Measurements from ENCODE around the gene SPRED3. TPM values are rescaled to one million over a fixed set of nuclear protein-coding genes. Genes with fewer than 3 reads are reported as not detected.

The SPRED3 gene
- total RNA-seq, 1 experiment from 2014 or later: 7.2 TPM

DNA sequence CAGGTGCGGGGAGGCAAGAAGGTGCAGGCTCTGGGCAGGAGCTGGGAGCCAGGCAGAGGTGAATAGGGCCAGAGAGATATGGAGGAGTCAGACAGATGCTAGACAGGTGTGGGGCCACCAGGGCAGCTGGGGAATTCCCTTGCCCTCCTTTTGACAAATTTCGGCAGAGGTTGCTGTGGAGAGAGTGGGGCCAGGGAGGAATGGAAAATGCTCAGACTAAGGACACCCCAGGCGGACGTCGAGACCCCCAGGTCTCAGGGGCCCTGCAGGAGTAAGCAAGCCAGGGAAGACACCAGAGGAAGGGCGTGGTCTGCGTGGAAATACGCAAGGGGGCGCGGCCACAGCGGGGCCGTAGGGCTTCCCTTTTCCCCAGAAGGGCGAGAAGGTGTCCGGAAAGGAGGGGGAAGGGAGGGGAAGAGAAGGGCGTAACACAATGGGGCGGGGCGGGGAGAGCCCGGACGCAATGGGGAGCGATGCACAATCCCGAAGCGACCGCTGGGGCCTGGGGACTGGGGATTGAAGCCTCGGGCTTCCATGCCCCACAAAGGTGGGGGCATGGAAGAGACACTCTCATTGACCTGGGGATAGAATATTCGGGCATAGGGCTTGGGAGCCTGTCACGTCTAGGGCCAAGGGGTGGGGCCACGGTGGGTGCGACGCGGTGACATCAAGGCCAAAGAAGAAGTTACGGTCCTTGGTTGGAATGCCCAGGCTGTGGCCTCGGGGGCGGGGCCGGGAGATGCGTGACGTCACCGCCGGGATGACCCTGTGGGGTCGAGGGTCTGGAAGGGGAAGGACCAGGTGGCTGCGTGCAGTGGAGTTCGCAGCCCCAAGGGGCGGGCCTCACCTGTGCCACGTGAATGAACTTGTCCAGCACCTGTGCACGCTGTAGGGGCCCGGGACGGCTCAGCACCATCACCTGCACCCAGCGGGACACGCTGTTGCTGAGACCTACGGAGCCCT is 29.3 kb downstream of the SPRED3 start (continued):
- TF ChIP-seq ZNF232 (CRISPR knock-in tag; IDR thresholded peaks at IDR 0.05) (0 out of 2 replicates have a peak, but pooled peaks have one; percentile 15), IRF1 (CRISPR knock-in tag; IDR thresholded peaks at IDR 0.05) (no peak), SMAD4 (CRISPR knock-in tag; IDR thresholded peaks at IDR 0.05) (no peak), ESRRA (CRISPR knock-in tag; IDR thresholded peaks at IDR 0.05; ENCODE audit: borderline replicate concordance) (no peak), ARID4B (CRISPR knock-in tag; IDR thresholded peaks at IDR 0.05; ENCODE audit: borderline replicate concordance) (no peak; the same call in 1 of the 2 replicates), E2F4 (CRISPR knock-in tag; IDR thresholded peaks at IDR 0.05; ENCODE audit: borderline replicate concordance, low read depth) (no peak), ZNF138 (CRISPR knock-in tag; conservative IDR thresholded peaks at IDR 0.05) (no peak), ZNF396 (CRISPR knock-in tag; IDR thresholded peaks at IDR 0.05; ENCODE audit: borderline replicate concordance) (no peak), TEAD4 (CRISPR knock-in tag; IDR thresholded peaks at IDR 0.05) (no peak), ETV6 (CRISPR knock-in tag; IDR thresholded peaks at IDR 0.05) (0 out of 2 replicates have a peak, but pooled peaks have one; percentile 66), ZBTB21 (CRISPR knock-in tag; IDR thresholded peaks at IDR 0.05; ENCODE audit: borderline replicate concordance) (peak; percentile 96), FOXP1 (CRISPR knock-in tag; IDR thresholded peaks at IDR 0.05; ENCODE audit: borderline replicate concordance) (no peak), EMX1 (CRISPR knock-in tag; IDR thresholded peaks at IDR 0.05) (no peak), ZNF671 (CRISPR knock-in tag; IDR thresholded peaks at IDR 0.05) (no peak), GRHL2 (CRISPR knock-in tag; IDR thresholded peaks at IDR 0.05; ENCODE audit: insufficient replicate concordance, severe bottlenecking) (no peak)
- TF ChIP-seq, protein P1, sequence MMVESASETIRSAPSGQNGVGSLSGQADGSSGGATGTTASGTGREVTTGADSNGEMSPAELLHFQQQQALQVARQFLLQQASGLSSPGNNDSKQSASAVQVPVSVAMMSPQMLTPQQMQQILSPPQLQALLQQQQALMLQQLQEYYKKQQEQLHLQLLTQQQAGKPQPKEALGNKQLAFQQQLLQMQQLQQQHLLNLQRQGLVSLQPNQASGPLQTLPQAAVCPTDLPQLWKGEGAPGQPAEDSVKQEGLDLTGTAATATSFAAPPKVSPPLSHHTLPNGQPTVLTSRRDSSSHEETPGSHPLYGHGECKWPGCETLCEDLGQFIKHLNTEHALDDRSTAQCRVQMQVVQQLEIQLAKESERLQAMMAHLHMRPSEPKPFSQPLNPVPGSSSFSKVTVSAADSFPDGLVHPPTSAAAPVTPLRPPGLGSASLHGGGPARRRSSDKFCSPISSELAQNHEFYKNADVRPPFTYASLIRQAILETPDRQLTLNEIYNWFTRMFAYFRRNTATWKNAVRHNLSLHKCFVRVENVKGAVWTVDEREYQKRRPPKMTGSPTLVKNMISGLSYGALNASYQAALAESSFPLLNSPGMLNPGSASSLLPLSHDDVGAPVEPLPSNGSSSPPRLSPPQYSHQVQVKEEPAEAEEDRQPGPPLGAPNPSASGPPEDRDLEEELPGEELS (CRISPR knock-in tag; IDR thresholded peaks at IDR 0.05): peak; percentile 64; the same call in 1 of the 2 replicates
- TF ChIP-seq, protein P2, sequence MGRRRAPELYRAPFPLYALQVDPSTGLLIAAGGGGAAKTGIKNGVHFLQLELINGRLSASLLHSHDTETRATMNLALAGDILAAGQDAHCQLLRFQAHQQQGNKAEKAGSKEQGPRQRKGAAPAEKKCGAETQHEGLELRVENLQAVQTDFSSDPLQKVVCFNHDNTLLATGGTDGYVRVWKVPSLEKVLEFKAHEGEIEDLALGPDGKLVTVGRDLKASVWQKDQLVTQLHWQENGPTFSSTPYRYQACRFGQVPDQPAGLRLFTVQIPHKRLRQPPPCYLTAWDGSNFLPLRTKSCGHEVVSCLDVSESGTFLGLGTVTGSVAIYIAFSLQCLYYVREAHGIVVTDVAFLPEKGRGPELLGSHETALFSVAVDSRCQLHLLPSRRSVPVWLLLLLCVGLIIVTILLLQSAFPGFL (CRISPR knock-in tag; IDR thresholded peaks at IDR 0.05; ENCODE audit: borderline replicate concordance): no peak
- TF ChIP-seq, protein P3, sequence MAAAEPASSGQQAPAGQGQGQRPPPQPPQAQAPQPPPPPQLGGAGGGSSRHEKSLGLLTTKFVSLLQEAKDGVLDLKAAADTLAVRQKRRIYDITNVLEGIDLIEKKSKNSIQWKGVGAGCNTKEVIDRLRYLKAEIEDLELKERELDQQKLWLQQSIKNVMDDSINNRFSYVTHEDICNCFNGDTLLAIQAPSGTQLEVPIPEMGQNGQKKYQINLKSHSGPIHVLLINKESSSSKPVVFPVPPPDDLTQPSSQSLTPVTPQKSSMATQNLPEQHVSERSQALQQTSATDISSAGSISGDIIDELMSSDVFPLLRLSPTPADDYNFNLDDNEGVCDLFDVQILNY (CRISPR knock-in tag; IDR thresholded peaks at IDR 0.05): no peak
- TF ChIP-seq, protein P4, sequence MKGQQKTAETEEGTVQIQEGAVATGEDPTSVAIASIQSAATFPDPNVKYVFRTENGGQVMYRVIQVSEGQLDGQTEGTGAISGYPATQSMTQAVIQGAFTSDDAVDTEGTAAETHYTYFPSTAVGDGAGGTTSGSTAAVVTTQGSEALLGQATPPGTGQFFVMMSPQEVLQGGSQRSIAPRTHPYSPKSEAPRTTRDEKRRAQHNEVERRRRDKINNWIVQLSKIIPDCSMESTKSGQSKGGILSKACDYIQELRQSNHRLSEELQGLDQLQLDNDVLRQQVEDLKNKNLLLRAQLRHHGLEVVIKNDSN (CRISPR knock-in tag; IDR thresholded peaks at IDR 0.05): peak; percentile 44; the same call in 1 of the 2 replicates
- TF ChIP-seq, protein P5, sequence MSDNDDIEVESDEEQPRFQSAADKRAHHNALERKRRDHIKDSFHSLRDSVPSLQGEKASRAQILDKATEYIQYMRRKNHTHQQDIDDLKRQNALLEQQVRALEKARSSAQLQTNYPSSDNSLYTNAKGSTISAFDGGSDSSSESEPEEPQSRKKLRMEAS (CRISPR knock-in tag; IDR thresholded peaks at IDR 0.05): peak; percentile 67; the same call in 1 of the 2 replicates

All from WTC11 (cell line).